ENCODE measurements around the gene ARL15.
"Not testable (repeated sequence)": the region's sequence is repeated elsewhere in the genome, so short reads cannot be mapped to it uniquely, and the experiment has no call there.

GRCh38 chr5:54352580-54352979, 42.2 kb upstream of the ARL15 start:
- TF ChIP-seq CTCF (IDR thresholded peaks at IDR 0.05; ENCODE audit: extremely low read depth in 1 of 2, insufficient read depth in 1 of 2, low read depth in 1 of 2, low read length in 2 of 2); JUN (IDR thresholded peaks at IDR 0.05; ENCODE audit: borderline replicate concordance, insufficient read depth, insufficient read length, low read depth); MYC (IDR thresholded peaks at IDR 0.05; ENCODE audit: low read depth, low read length); EZH2 (IDR thresholded peaks at IDR 0.05; ENCODE audit: borderline replicate concordance, low read depth, low read length, severe bottlenecking); MAX (IDR thresholded peaks at IDR 0.05; ENCODE audit: insufficient read depth, insufficient read length); POLR2A (IDR thresholded peaks at IDR 0.05; ENCODE audit: low read depth, low read length); POLR2AphosphoS5 (IDR thresholded peaks at IDR 0.05; ENCODE audit: insufficient read depth, low read depth, low read length); GATA2 (IDR thresholded peaks at IDR 0.05; ENCODE audit: insufficient read depth, insufficient read length, low read depth, low read length): not testable (repeated sequence)

All from endothelial cell of umbilical vein (primary cell).